Liver (tissue), 9 donors: ENCODE measurements around the gene MDGA2. TPM values are rescaled to one million over a fixed set of nuclear protein-coding genes. Genes with fewer than 3 reads are reported as not detected.

Source experiments
- DNase-seq: peaks from one replicate; pipeline ENCODE4 v3.0.0-alpha.2; 2017; ENCODE audit warnings: low spot score
- H3K27ac ChIP-seq, 2 donors: one replicate each; pipeline ENCODE4 v1.7.0; 2013; ENCODE audit warnings: inconsistent platforms in 2 of 2, low read length in 2 of 2, control low read depth in 1 of 2, low read depth in 1 of 2, mild to moderate bottlenecking in 1 of 2
- H3K27me3 ChIP-seq, 4 donors: one replicate each; pipeline versions ENCODE4 v1.6.1 to v1.7.0; 2013; ENCODE audit warnings: low read length in 3 of 4, inconsistent platforms in 1 of 4, mild to moderate bottlenecking in 1 of 4, moderate library complexity in 1 of 4; ENCODE audit not compliant: control insufficient read depth in 4 of 4, insufficient read depth in 4 of 4
- H3K36me3 ChIP-seq, 4 donors: one replicate each; pipeline versions ENCODE4 v1.6.1 to v1.7.0; 2013; ENCODE audit warnings: low read length in 3 of 4, mild to moderate bottlenecking in 3 of 4, low read depth in 1 of 4, moderate library complexity in 1 of 4; ENCODE audit not compliant: control insufficient read depth in 4 of 4, insufficient read depth in 3 of 4
- H3K4me1 ChIP-seq, 4 donors: one replicate each; pipeline versions ENCODE4 v1.6.1 to v1.7.0; 2013; ENCODE audit warnings: low read length in 3 of 4, mild to moderate bottlenecking in 3 of 4, moderate library complexity in 1 of 4; ENCODE audit not compliant: control insufficient read depth in 4 of 4, insufficient read depth in 4 of 4
- H3K4me3 ChIP-seq, 3 donors: one replicate each; pipeline versions ENCODE4 v1.6.1 to v1.7.0; 2013; ENCODE audit warnings: low read length in 3 of 3, control low read depth in 1 of 3, low read depth in 1 of 3, mild to moderate bottlenecking in 1 of 3
- H3K9ac ChIP-seq, 2 donors: one replicate each; pipeline ENCODE4 v1.7.0; 2013; ENCODE audit warnings: low read length in 2 of 2, mild to moderate bottlenecking in 2 of 2, moderate library complexity in 2 of 2, control low read depth in 1 of 2, low read depth in 1 of 2
- H3K9me3 ChIP-seq, 4 donors: one replicate each; pipeline versions ENCODE4 v1.6.1 to v1.7.0; 2013; ENCODE audit warnings: low read length in 3 of 4; ENCODE audit not compliant: control insufficient read depth in 4 of 4
- ATF3 ChIP-seq: IDR thresholded peaks from 2 replicates; pipeline ENCODE4 v1.6.1; 2016; ENCODE audit warnings: antibody characterized with exemption
- CTCF ChIP-seq: fragments of 150-350 bp; IDR thresholded peaks from 2 replicates; pipeline ENCODE4 v1.5.1; 2017; ENCODE audit warnings: improper control_type of control experiment, low read depth, low read length; ENCODE audit not compliant: missing input control
- EGR1 ChIP-seq, 2 donors: IDR thresholded peaks; 2 replicates each; pipeline ENCODE4 v1.6.1; 2016 to 2018; ENCODE audit warnings: antibody characterized with exemption in 2 of 2, low read depth in 2 of 2
- FOXA1 ChIP-seq: IDR thresholded peaks from 2 replicates; pipeline ENCODE4 v1.6.1; 2016; ENCODE audit warnings: antibody characterized with exemption
- FOXA2 ChIP-seq: IDR thresholded peaks from 2 replicates; pipeline ENCODE4 v1.6.1; 2016; ENCODE audit warnings: antibody characterized with exemption
- GABPA ChIP-seq, 2 donors: IDR thresholded peaks in 1 of 2; conservative IDR thresholded peaks in 1 of 2; 2 replicates each; pipeline ENCODE4 v1.6.1; 2016; ENCODE audit warnings: antibody characterized with exemption in 2 of 2, mild to moderate bottlenecking in 1 of 2, moderate library complexity in 1 of 2
- HNF4G ChIP-seq: IDR thresholded peaks from 2 replicates; pipeline ENCODE4 v1.6.1; 2016; ENCODE audit warnings: antibody characterized with exemption
- JUND ChIP-seq, 2 donors: IDR thresholded peaks; 2 replicates each; pipeline ENCODE4 v1.6.1; 2016; ENCODE audit warnings: antibody characterized with exemption in 2 of 2
- MAX ChIP-seq: IDR thresholded peaks from 2 replicates; pipeline ENCODE4 v1.6.1; 2016; ENCODE audit warnings: antibody characterized with exemption
- NR2F2 ChIP-seq: IDR thresholded peaks from 2 replicates; pipeline ENCODE4 v1.6.1; 2016; ENCODE audit warnings: antibody characterized with exemption
- RAD21 ChIP-seq, 2 donors: IDR thresholded peaks; 2 replicates each; pipeline ENCODE4 v1.6.1; 2016; ENCODE audit warnings: antibody characterized with exemption in 2 of 2, mild to moderate bottlenecking in 2 of 2
- REST ChIP-seq: IDR thresholded peaks from 2 replicates; pipeline ENCODE4 v1.6.1; 2016; ENCODE audit warnings: antibody characterized with exemption, mild to moderate bottlenecking
- RXRA ChIP-seq, 2 donors: IDR thresholded peaks; 2 replicates each; pipeline ENCODE4 v1.6.1; 2017 to 2018; ENCODE audit warnings: antibody characterized with exemption in 2 of 2, mild to moderate bottlenecking in 1 of 2
- SP1 ChIP-seq: IDR thresholded peaks from 2 replicates; pipeline ENCODE4 v1.6.1; 2018; ENCODE audit warnings: antibody characterized with exemption, mild to moderate bottlenecking
- TAF1 ChIP-seq: conservative IDR thresholded peaks from 2 replicates; pipeline ENCODE4 v1.6.1; 2016; ENCODE audit warnings: antibody characterized with exemption, mild to moderate bottlenecking
- YY1 ChIP-seq: IDR thresholded peaks from 2 replicates; pipeline ENCODE4 v1.6.1; 2016; ENCODE audit warnings: antibody characterized with exemption, mild to moderate bottlenecking
- WGBS: extraction: QIAGEN DNeasy Blood & Tissue Kit; methylation state at CpG from one replicate; pipeline ENCODE4 v1.1.7; 2013; 5-methylcytosine and 5-hydroxymethylcytosine counted together
- polyA plus RNA-seq, 2 donors: library from polyadenylated mRNA; stranded (reverse) in 1 of 2; unstranded in 1 of 2; fragments of 200-250 nt in 1 of 2; fragments of >200 nt in 1 of 2; fragmentation: Nextera tagmentation in 1 of 2; extraction: Ambion mirVana in 1 of 2; gene quantifications; one replicate each; pipeline versions ENCODE4 v1.2.1 to v1.2.3, GENCODE V29; 2013 to 2015
- total RNA-seq, 2 donors: library from RNA; depleted of rRNA; stranded (reverse); fragments of >200 nt; gene quantifications; one replicate each; pipeline ENCODE4 v1.2.3, GENCODE V29; 2014
- TF ChIP-seq, protein P1 (sequence below): IDR thresholded peaks from 2 replicates; pipeline ENCODE4 v1.6.1; 2016; ENCODE audit warnings: antibody characterized with exemption
- donor health status: healthy.
- donor health status: healthy.
- donor health status: healthy.
- donor health status: healthy.
- donor health status: healthy.

MDGA2 gene
- total and polyA plus RNA-seq, 4 donors = 0.05 to 0.33 (median 0.19) TPM

GRCh38 chr14:47328376-47328775 is 347.0 kb downstream of the MDGA2 start (continued):
- TF ChIP-seq, protein P1, sequence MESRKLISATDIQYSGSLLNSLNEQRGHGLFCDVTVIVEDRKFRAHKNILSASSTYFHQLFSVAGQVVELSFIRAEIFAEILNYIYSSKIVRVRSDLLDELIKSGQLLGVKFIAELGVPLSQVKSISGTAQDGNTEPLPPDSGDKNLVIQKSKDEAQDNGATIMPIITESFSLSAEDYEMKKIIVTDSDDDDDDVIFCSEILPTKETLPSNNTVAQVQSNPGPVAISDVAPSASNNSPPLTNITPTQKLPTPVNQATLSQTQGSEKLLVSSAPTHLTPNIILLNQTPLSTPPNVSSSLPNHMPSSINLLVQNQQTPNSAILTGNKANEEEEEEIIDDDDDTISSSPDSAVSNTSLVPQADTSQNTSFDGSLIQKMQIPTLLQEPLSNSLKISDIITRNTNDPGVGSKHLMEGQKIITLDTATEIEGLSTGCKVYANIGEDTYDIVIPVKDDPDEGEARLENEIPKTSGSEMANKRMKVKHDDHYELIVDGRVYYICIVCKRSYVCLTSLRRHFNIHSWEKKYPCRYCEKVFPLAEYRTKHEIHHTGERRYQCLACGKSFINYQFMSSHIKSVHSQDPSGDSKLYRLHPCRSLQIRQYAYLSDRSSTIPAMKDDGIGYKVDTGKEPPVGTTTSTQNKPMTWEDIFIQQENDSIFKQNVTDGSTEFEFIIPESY = no peak
- no peak for TF ChIP-seq YY1

DNA sequence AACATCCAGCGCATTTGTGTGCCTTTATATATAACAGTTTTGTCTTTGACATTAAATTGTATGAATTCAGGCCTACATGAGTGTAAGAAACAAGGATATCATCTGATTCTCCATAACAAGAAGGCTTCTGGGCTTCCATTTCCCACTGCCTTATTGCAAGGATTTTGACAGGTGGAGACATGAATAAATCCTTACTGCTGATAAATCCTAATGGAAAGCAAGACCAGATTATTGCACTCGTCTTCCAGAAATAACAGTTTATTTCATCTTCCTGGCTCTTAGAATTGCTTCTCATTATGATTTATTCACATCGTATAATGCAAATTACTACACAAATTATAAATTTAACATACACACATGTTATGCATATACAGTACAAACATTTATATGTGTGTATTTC is 348.1 kb downstream of the MDGA2 start:
- Histone ChIP-seq H3K4me3 (no peak overlapping the region), H3K9ac (no peak overlapping the region), H3K27ac (no peak overlapping the region), H3K9me3 (no peaks in the 10 kb centered on the region), H3K27me3 (peaks cover 0 to 4% (median 0%) of the 10 kb centered on the region in 4 donors), H3K36me3 (no peaks in the 10 kb centered on the region), H3K4me1 (no peaks in the 10 kb centered on the region)
- WGBS = 84% methylated on average over 3 of the region's 3 CpGs
- DNase-seq = no peak
- TF ChIP-seq ATF3 (no peak), YY1 (no peak), EGR1 (IDR thresholded peaks at IDR 0.05; ENCODE audit: low read depth in 2 of 2) (no peak), RAD21 (IDR thresholded peaks at IDR 0.05) (no peak), GABPA (IDR thresholded peaks at IDR 0.05 in 1 of 2, conservative IDR thresholded peaks at IDR 0.05 in 1 of 2) (no peak), NR2F2 (no peak), FOXA2 (no peak), TAF1 (no peak), SP1 (no peak), RXRA (IDR thresholded peaks at IDR 0.05) (no peak), HNF4G (no peak), JUND (IDR thresholded peaks at IDR 0.05) (no peak)
- TF ChIP-seq, protein P1 = no peak

DNA sequence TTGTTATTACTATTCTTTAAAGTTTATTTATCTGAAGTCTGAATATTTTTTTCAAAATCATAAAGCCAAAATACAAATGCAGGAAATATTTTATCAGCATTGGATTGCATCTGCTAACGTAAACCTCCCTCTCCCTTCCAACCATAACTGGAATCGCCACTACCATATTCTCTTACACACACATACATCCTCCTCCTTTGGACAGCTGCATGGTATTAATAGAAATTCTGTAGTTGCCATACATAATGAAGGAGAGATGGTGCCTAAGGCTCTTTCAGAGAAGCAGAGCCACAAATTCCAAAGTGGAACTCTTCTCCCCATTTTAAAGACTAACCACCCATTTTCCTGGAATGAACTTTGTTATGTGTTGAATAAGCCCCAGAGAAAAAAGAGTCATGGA is 352.7 kb downstream of the MDGA2 start:
- DNase-seq = no peak
- no peak for TF ChIP-seq CTCF
- TF ChIP-seq, protein P1 = no peak
- TF ChIP-seq YY1 = no peak
- no peak for TF ChIP-seq SP1
- no peak for TF ChIP-seq REST
- TF ChIP-seq GABPA (IDR thresholded peaks at IDR 0.05 in 1 of 2, conservative IDR thresholded peaks at IDR 0.05 in 1 of 2) = no peak
- no peak for TF ChIP-seq HNF4G
- TF ChIP-seq RXRA (IDR thresholded peaks at IDR 0.05) = no peak
- no peak for TF ChIP-seq NR2F2
- no peak for TF ChIP-seq RAD21 (IDR thresholded peaks at IDR 0.05)
- no peak for TF ChIP-seq FOXA1
- no peak for TF ChIP-seq JUND (IDR thresholded peaks at IDR 0.05)
- TF ChIP-seq MAX = no peak
- no peak for TF ChIP-seq FOXA2
- TF ChIP-seq ATF3 = no peak
- no peak for TF ChIP-seq TAF1
- Histone ChIP-seq H3K27me3 (peaks cover 0 to 7% (median 0%) of the 10 kb centered on the region in 4 donors), H3K9me3 (no peaks in the 10 kb centered on the region), H3K4me1 (no peaks in the 10 kb centered on the region), H3K27ac (no peak overlapping the region), H3K9ac (no peak overlapping the region), H3K36me3 (no peaks in the 10 kb centered on the region), H3K4me3 (no peak overlapping the region)
- WGBS = 70% methylated on average over 2 of the region's 2 CpGs
